HG03103 (cell line): ENCODE data around the gene ARHGAP30.
"Not testable (repeated sequence)": the region's sequence is repeated elsewhere in the genome, so short reads cannot be mapped to it uniquely, and the experiment has no call there.

Source experiments
- ATAC-seq: cut with Tn5 transposase; IDR thresholded peaks from one replicate; pipeline ENCODE4 v1.9.1; 2021; ENCODE audit warnings: low read depth; ENCODE audit not compliant: unreplicated experiment

The ARHGAP30 gene

GRCh38 chr1:161016683-161017082 lies 53.0 kb downstream of the ARHGAP30 start:
- ATAC-seq = not testable (repeated sequence)

- ATAC-seq = peak; percentile 85
Observed at GRCh38 chr1:161013488-161014230, 56.0 kb downstream of the ARHGAP30 start.

GRCh38 chr1:161013131-161013487 lies 56.6 kb downstream of the ARHGAP30 start:
- no peak for ATAC-seq

GRCh38 chr1:161012420-161012819 lies 57.3 kb downstream of the ARHGAP30 start:
- no peak for ATAC-seq

- ATAC-seq = no peak
Observed at GRCh38 chr1:161009602-161010211, 60.0 kb downstream of the ARHGAP30 start.

GRCh38 chr1:161008869-161009510 lies 60.7 kb downstream of the ARHGAP30 start:
- ATAC-seq = no peak

GRCh38 chr1:161007369-161007768 lies 62.3 kb downstream of the ARHGAP30 start:
- no peak for ATAC-seq

GRCh38 chr1:161006563-161006962 lies 63.1 kb downstream of the ARHGAP30 start:
- ATAC-seq = no peak

GRCh38 chr1:161001525-161001924 lies 68.2 kb downstream of the ARHGAP30 start:
- ATAC-seq = no peak

GRCh38 chr1:161000736-161001480 lies 68.8 kb downstream of the ARHGAP30 start:
- ATAC-seq = no peak

- no peak for ATAC-seq
Observed at GRCh38 chr1:160999376-160999775, 70.3 kb downstream of the ARHGAP30 start.

- no peak for ATAC-seq
Observed at GRCh38 chr1:160997323-160998038, 72.2 kb downstream of the ARHGAP30 start.
